Frontal cortex (tissue), 4 donors: ENCODE data around the gene REEP5. TPM values are rescaled to one million over a fixed set of nuclear protein-coding genes. Genes with fewer than 3 reads are reported as not detected.
A peak's percentile ranks its signal among the peaks of the same experiment; 100 is the strongest.
"Not testable (repeated sequence)": the region's sequence is repeated elsewhere in the genome, so short reads cannot be mapped to it uniquely, and the experiment has no call there.

Experiments
- DNase-seq, 2 donors: peaks; one replicate each; pipeline ENCODE4 v3.0.0; 2012; ENCODE audit warnings: low spot score in 2 of 2
- FAIRE-seq: peaks from 2 replicates; lab custom pipeline; 2012; peaks lifted over from hg19 to GRCh38; lab: Jason Lieb, UNC
- total RNA-seq: library from RNA; depleted of rRNA; stranded (reverse); fragments of >200 nt; gene quantifications from one replicate; pipeline ENCODE4 v1.2.3, GENCODE V29; 2014
- donor health status: control.
- donor health status: control.
- donor health status: control.

REEP5 gene
- total RNA-seq, 1 donor from 2014 or later: 97.4 TPM

DNA sequence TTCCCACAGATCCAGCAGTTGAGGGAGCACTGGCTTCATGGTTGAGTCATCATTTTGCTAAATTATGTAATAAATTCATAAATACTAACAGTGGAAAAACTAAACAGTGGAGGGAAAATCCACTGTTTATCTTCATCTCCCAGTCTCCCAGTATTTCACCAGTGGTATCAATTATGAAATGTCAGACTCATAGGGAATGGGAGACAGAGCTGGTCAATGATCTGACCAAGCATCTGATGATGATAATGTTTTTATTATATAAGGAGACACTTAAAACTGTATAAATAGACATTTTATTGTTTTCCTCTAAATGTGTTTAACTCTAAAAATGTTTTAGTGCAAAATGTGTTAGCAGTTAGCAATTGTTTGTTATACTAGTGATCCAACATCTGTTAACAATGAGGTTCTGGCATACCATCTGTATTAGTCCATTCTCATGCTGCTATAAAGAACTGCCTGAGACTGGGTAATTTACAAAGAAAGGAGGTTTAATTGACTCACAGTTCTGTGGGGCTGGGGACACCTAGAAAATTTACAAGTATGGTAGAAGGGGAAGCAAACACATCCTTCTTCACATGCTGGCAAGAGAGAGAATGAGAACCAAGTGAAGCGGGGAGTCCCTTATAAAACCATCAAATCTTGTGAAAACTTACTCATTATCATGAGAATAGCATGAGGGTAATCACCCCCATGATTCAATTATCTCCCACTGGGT, 11.8 kb upstream of the REEP5 start:
- DNase-seq (no peak), FAIRE-seq (no peak)

DNA sequence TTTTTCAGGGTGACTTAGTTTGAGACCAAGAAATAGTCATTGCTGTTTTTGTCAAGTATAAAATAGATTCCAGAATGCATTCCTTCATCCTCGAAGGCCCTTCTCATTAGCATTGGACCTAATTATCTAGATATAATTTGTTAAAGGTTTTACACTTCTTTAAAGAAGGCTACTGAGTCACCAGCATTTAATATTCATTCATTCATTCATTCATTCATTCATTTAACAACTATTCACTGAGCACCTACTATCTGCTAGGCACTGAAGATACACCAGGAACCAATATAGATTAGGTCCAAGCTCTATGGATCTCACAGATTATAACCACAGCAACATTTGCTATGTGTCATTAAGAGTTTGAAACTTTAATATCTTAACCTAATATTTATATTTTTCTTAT, 11.1 kb upstream of the REEP5 start:
- FAIRE-seq (no peak), DNase-seq (no peak)

DNA sequence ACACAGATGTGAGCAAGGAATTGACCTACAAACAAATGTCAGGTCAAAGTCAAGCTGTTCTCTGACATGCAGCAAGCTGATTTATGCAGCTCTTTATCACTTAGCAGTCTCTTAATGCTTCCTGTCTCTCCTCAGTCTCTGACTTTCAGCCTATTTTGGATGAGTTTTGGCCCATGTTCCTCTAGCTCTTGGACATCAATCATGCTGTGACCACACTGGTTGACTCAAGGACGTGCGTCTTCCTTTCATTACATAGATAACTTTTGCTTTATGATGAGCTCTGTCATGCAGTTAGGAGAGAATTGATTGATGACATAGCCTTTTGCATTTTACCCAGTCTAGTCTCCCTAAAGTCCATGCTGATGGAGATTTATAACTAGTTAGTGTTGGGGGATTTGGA, 9.4 kb upstream of the REEP5 start:
- FAIRE-seq (no peak), DNase-seq (no peak)

DNA sequence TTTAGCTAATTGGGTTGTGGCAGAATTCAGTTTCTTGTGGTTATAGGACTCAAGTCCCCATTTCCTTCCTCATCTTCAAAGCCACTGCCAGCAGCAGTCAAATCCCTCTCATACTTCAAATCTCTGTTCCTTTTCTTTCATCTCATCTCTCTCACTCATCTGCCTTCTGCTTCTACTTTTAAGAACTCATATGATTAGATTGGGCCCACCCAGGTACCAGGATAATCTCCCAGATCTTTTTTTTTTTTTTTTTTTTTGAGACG, 8.0 kb upstream of the REEP5 start:
- DNase-seq (no peak), FAIRE-seq (no peak)

DNA sequence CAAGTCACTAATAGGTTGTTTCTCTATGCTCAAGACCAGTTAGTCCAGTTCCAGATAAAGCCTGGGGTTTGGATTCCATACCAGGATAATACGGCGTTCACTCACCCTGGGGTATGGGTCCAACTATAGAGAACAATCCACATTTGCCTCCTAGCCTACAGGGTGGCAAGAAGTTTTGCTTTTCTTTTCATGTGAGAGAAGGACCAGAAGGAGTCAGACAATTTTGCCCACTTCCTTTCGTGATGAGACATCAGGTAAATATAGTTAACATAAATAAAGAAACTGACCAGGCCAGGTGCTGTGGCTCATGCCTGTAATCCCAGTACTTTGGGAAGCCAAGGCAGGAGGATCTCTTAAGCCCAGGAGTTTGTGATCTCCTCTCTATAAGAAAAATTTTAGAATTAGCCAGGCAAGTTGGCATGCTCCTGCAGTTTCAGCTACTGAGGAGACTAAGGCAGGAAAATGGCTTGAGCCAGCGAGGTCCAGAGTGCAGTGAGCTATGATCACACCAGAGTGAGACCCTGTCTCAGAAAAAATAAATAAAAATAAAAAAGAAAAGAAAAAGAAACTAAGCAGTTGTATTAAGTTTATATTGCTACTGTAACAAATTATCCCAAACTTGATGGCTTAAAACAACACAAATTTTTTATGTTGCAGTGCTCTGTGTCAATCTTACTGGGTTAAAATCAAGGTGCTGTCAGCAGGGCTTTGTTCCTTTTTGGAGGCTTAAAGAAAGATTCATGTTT, 7.5 kb upstream of the REEP5 start:
- no peak for DNase-seq
- no peak for FAIRE-seq

DNA sequence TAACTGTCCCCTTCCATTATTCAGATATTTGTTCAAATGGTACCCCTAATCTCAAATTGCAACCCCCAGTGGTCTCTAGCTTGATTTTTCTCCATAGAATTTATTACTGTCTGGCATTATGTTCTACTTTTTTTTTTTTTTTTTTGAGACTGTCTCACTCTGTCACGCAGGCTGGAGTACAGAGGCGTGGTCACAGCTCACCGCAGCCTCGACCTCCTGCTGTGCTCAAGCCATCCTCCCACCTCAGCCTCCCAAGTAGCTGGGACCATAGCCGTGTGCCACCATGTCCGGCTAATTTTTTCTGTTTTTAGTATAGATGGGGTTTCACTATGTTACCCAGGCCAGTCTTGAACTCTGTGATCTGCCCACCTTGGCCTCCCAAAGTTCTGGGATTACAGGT, 2.0 kb upstream of the REEP5 start:
- DNase-seq (no peak), FAIRE-seq (no peak)

DNA sequence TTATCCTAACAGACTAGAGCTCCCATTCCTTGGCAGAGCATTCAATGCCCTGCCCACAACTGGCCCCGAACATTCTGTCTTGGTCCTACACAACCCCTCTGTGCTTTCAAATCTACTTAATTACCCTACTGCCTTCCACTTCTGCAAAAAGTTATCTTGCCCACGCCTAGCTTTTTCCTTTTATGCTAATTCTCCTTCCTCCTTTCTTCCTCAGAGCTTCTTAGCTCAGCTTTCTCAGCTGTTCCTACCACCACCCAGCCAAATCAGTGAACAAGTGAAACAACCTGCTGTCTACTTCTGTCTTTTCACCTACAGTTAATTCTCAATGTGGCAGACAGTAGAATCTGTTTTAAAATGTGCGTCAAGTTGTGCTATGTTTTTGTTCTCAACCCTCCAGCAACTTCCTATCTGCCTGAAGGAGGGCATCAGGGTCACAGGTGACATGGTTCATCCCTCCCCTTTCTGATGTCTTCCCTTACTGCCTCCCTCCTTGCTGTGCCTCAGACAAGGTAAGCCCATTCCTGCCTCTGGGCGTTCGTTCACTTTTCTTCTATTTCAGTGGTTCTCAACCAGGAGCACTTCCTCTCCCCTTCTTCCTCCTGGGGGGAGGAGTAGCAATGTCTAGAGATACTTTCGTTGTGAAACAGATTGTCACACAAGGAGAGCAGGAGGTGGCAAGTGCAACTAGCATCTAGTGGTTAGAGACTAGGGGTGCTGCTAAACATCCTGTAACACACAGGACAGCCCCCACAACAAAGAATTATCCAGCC, 1.3 kb upstream of the REEP5 start:
- no peak for FAIRE-seq
- no peak for DNase-seq

DNA sequence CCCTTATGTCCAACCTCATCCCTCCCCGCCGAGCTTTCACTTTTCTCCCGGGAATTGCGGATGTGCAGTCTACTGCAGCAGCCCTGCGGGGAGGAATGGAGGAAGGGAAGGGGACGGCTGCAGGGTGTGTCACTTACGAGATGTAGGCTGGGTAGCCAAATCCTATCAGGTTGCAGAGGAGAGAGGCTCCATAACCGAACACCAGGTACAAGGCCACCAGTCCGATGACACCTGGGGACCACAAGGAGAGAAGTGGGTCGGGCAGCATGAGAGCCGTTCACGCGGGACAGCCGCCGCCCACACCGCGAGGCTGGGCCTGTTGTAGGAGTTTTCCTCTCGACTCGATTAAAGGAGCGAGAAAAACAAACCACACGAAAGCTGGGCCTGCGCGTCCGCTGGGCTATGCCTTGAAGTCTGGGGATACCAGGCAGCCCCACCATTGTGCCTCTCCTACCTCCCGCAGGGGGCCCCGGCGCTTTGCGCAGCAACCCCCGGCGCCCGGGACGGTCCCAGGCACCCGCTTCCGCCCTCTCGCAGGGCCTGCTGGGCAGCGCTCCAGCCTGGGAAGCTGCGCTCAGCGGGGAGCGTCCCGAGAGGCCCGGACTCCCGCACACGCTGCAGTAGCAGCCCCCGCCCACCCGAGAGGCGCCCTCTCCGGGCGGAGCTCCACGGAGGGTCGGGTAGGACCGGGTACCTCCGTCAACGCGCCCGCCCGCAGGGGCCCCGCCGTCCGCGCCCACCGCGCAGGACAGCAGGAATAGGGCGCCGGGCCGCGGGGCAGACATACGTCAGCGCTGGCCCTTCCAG, 798 bp downstream of the REEP5 start:
- DNase-seq: peak; percentile 74 to 75
- no peak for FAIRE-seq

DNA sequence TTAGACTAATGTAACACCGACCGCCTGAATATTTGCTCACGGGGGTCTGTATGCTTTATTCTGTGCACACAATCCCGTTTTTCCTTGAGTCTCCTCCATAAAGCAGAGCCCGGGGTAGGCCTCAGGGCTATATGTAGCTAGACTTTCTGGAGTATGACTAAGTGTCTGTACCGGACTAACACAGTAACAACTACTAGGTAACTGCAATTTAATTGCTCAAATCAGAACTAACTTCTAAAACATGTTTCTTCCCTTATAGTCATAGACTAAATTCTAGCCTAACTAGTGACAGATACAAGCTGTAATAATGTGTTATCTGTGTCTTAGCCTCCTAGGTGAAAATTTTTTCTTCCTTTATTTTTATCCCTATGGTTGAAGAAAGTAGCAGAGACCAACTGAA, 2.1 kb downstream of the REEP5 start:
- FAIRE-seq (no peak), DNase-seq (no peak)

DNA sequence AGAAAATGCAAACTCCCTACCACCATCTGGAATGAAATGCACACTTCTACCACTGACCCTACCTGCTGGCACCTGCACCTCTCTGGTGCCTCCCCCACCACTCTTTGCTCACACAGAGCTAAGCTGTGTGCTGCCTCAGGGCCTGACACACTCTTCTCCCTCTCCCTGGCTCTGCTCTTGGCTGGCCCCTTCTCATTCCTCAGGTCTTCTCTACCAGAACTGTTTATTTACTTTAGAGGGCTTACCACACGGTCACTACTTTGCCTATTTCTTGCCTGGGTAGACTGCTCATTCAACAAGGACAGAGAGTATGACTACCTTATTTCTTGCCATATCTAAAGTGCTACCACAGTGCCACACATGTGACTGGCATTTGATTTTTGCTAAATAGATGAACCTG, 3.3 kb downstream of the REEP5 start:
- no peak for FAIRE-seq
- DNase-seq: no peak

DNA sequence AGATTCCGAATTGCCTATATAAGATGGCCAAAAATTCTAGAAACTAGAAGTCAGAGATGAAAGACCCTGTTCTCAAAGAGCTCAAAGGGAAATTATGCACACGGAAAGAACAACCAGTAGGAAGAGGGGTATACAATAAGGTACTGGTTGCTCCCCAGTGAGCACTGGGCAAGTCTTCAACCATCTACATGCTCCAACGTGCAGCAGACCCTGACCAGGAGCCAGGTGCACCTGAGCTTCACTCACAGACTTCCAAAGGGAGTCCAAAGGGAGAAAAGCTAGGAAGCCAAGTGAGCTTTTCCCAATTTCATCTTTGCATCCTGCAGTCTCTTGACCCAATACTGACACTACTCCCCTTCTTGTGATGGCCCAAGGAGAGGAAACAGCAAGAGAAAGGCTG, 3.9 kb downstream of the REEP5 start:
- DNase-seq (no peak), FAIRE-seq (no peak)

DNA sequence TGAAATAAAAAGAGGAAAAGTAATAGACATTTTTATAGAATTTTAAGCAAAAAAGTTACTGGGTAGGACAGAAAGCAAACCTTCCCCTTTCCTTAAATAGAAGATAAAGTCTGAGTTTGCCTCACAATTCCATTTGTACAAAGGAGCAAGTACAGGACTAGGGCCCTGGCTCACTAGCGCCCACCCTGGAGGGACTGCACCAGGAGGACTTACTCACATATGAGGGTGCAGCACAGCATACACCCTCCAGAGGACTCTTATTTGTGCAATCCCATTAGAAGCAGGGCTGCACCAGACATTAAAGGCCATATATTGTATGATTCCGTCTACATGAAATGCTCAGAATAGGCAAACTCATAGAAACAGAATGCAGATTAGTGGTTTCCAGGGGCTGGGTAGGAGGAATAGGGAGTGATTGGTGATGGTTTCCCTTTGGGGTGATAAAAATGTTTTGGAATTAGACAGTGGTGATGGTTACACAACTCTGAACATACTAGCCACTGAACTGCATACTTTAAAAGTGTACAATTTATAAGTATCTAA, 4.5 kb downstream of the REEP5 start:
- DNase-seq: no peak
- FAIRE-seq: no peak

DNA sequence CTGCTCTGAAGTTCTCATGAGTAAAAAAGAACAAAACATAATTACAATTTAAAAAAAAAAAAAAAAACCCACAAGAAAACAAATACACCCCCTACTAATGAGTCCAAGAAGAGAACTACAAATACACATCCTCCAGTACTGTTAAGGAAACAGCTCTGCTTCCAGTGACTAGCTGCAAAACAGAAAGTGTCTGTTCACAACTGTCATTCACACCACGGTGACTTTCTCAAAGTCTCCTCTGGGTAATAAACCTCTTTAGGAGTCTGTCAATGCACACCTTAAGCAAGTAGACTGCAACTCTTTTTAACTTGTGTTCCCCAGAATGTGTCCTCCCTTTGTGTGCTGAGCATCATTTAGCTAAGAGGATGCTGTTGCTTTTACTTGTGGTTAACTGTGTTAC, 6.2 kb downstream of the REEP5 start:
- no peak for FAIRE-seq
- no peak for DNase-seq

DNA sequence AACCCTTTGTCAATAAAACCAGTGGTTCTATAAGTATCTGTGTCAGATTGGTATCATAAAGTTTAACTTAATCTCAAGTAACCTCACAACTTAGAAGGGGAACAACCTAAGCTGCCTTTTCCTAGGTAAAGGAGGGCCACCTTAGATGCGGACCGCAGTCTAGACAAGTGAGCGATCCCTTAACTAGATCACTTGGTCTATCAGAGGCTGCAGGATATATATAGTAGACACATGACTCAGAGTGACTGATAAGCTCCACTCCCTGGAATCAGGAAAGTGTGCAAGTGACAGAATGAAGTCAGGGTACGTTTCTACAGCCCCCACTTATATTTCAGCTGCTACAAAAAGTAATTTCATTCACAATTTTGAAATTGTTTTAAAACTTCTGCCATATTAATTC, 7.4 kb downstream of the REEP5 start:
- DNase-seq (no peak), FAIRE-seq (no peak)

DNA sequence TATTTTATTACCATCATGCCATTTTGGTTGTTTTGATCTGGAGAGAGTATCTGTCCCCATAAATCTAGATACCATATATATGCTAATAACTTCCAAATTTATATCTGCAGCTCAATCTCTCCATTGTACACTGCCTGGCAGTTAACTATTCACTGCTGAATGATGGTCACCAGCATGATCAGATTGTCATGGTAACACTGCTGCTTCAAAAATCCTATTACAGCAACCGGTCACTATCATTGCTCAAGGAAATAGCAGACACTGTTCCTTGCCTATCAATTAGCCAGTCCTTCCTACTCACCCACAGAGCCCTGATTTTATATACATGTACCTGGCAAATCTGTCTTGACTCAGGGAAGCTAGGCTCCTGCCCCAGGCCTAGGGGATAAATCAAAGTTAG, 11.5 kb downstream of the REEP5 start:
- no peak for DNase-seq
- FAIRE-seq: no peak

DNA sequence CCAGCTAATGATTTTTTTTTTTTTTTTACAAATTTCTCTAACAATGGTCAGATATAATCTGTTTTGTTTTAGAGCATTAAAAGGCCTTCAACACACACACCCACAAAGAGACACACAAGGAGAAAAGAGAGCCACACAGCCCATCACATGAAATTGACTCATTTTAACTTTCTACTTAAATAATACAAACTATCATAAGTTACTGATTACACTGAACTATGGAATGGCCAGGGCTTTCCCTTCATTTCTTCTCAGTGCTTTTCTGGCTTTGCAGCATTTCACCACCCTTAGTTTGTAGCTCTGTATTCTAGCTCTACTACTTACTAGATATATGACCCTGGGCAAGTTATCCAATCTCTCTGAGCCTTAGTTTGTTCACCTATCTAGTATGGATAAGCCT, 13.2 kb downstream of the REEP5 start:
- no peak for FAIRE-seq

DNA sequence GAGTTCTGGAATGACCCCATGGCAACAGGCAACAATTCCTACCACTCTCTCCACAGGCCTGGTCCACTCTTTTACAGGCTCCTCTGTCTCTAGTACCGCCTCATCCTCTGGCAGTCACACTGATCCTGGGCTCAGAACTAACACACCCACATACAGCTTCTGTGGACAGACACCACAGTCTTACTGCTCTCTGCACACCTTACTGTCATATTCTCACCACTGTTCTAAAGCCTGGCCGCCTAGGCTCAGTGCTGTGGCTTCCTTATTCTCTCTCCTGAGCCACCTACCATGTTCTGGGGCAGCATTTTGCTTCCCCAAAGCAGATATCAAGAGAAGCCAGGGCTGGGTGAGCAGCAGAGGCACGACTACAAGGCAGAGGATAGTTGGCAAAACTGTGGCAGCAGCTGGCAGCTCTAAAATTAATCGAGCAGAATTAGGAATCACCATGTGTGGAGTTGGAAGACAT, 14.8 kb downstream of the REEP5 start:
- FAIRE-seq (no peak), DNase-seq (no peak)

More for the DNA sequence above, 13.2 kb downstream of the REEP5 start:
- DNase-seq: no peak

DNA sequence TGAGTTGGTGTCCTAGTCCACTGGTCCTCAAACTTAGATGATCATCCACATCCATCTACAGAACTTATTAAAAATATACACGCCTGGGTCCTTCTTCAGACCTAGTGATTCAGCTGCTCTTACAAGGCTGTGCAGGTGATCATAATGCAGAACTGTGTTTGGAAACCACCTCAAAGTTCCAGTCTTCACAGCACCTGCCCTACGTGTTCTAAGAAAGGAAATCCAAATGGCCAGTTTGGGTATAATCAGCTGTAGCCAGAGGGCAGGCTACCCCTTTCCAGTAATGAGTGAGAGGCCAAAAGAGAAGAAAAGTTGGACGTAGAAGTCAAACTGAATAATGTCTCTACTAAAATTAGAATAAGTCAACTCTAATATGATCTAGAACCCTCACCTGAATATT, 15.4 kb downstream of the REEP5 start:
- no peak for DNase-seq
- no peak for FAIRE-seq

DNA sequence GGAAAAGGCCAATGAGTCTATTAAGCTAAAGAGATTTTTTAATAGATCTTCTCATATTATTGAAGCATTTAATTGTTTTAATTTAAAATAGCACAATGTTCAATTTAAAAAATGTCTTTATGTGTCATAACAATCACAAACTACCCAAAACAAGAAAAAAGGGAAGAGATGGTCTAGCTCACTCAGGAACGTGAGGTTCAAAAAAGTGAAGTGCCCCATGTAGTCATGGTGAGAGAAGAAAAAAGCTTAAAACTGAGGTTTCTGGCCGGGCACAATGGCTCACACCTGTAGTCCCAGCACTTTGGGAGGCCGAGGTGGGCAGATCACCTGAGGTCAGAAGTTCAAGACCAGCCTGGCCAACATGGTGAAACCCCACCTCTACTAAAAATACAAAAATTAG, 17.0 kb downstream of the REEP5 start:
- DNase-seq, FAIRE-seq: not testable (repeated sequence)

DNA sequence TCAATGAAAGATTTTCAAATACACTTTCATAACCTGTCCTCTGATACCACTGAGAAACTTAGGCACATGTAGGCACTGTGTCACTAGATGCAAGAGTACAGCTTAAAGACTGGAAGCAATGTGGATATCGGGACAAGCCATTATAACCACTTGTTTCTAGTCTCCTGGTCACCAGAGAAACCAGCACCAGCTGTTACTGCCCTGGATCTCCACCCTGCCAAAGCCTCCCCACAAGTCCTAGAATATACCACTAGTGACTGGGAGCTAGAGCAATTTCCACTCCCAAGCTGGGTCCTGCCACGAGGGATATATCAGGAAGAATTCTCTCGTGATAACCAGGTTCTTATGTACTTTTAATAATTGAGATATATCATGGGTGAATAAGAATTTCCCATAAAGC, 19.5 kb downstream of the REEP5 start:
- no peak for DNase-seq
- FAIRE-seq: no peak
